ENCODE data around the gene DSCAM.

Gene DSCAM

GRCh38 chr21:40766381-40766780 is 80.6 kb downstream of the DSCAM start:
- DNase-seq = no peak

GRCh38 chr21:40765811-40766210 is 81.1 kb downstream of the DSCAM start:
- no peak for DNase-seq

GRCh38 chr21:40760821-40761220 is 86.1 kb downstream of the DSCAM start:
- DNase-seq = no peak

- no peak for DNase-seq
These were observed 87.9 kb downstream of the DSCAM start for GRCh38 chr21:40759061-40759460.

GRCh38 chr21:40757366-40757765 is 89.6 kb downstream of the DSCAM start:
- DNase-seq = no peak

- DNase-seq = no peak
These were observed 92.5 kb downstream of the DSCAM start for GRCh38 chr21:40754466-40754865.

GRCh38 chr21:40753756-40754155 is 93.2 kb downstream of the DSCAM start:
- DNase-seq = no peak

GRCh38 chr21:40752125-40752524 is 94.8 kb downstream of the DSCAM start:
- no peak for DNase-seq

GRCh38 chr21:40751221-40751620 is 95.7 kb downstream of the DSCAM start:
- DNase-seq = no peak

- DNase-seq = no peak
These were observed 110.8 kb downstream of the DSCAM start for GRCh38 chr21:40736145-40736544.

GRCh38 chr21:40733024-40733397 is 113.9 kb downstream of the DSCAM start:
- DNase-seq = no peak

GRCh38 chr21:40732253-40733023 is 114.5 kb downstream of the DSCAM start:
- no peak for DNase-seq

- DNase-seq = no peak
These were observed 115.8 kb downstream of the DSCAM start for GRCh38 chr21:40731206-40731605.

- DNase-seq = no peak
These were observed 116.5 kb downstream of the DSCAM start for GRCh38 chr21:40730426-40730800.

- no peak for DNase-seq
These were observed 117.1 kb downstream of the DSCAM start for GRCh38 chr21:40729761-40730425.

- DNase-seq = no peak
These were observed 123.0 kb downstream of the DSCAM start for GRCh38 chr21:40723966-40724365.

GRCh38 chr21:40723317-40723716 is 123.6 kb downstream of the DSCAM start:
- DNase-seq = no peak

- DNase-seq = no peak
These were observed 127.3 kb downstream of the DSCAM start for GRCh38 chr21:40719615-40720014.

GRCh38 chr21:40717028-40717427 is 129.9 kb downstream of the DSCAM start:
- no peak for DNase-seq

GRCh38 chr21:40714536-40714935 is 132.4 kb downstream of the DSCAM start:
- no peak for DNase-seq

GRCh38 chr21:40707656-40708244 is 139.2 kb downstream of the DSCAM start:
- no peak for DNase-seq

- DNase-seq = no peak
These were observed 139.9 kb downstream of the DSCAM start for GRCh38 chr21:40706806-40707655.

GRCh38 chr21:40706176-40706575 is 140.8 kb downstream of the DSCAM start:
- no peak for DNase-seq

Data from stimulated activated CD4-positive, alpha-beta T cell treated with anti-CD3 and anti-CD28 coated beads, Interleukin-1b, Interleukin-23, amount 100 ng/mL, for 48 hours (primary cell).